Activated CD4-positive, alpha-beta T cell treated with anti-CD3 and anti-CD28 coated beads for 4 hours (primary cell): ENCODE measurements around the gene C1QTNF6.
"Not testable (repeated sequence)": the region's sequence is repeated elsewhere in the genome, so short reads cannot be mapped to it uniquely, and the experiment has no call there.

Source experiments
- DNase-seq, 2 donors: peaks; one replicate each; pipeline ENCODE4 v3.0.0-alpha.2; 2020

C1QTNF6 gene

GRCh38 chr22:37206841-37207821 is 19.1 kb upstream of the C1QTNF6 start:
- DNase-seq: no peak

GRCh38 chr22:37206118-37206840 is 18.2 kb upstream of the C1QTNF6 start:
- DNase-seq: no peak

- no peak for DNase-seq
These were observed 17.0 kb upstream of the C1QTNF6 start for GRCh38 chr22:37205046-37205445.

GRCh38 chr22:37204045-37204655 is 16.1 kb upstream of the C1QTNF6 start:
- no peak for DNase-seq

- DNase-seq: no peak
These were observed 15.5 kb upstream of the C1QTNF6 start for GRCh38 chr22:37203354-37204044.

- no peak for DNase-seq
These were observed 14.7 kb upstream of the C1QTNF6 start for GRCh38 chr22:37202716-37203115.

GRCh38 chr22:37202001-37202555 is 14.0 kb upstream of the C1QTNF6 start:
- DNase-seq: no peak

GRCh38 chr22:37201443-37201820 is 13.4 kb upstream of the C1QTNF6 start:
- DNase-seq: not testable (repeated sequence)

- DNase-seq: no peak
These were observed 11.7 kb upstream of the C1QTNF6 start for GRCh38 chr22:37199760-37200108.

GRCh38 chr22:37199103-37199759 is 11.2 kb upstream of the C1QTNF6 start:
- peak; percentile 98 to 99 for DNase-seq

- peak; percentile 87 to 94 for DNase-seq
These were observed 10.4 kb upstream of the C1QTNF6 start for GRCh38 chr22:37198258-37199102.

GRCh38 chr22:37197451-37198257 is 9.6 kb upstream of the C1QTNF6 start:
- DNase-seq: no peak

- no peak for DNase-seq
These were observed 8.7 kb upstream of the C1QTNF6 start for GRCh38 chr22:37196539-37197450.

- DNase-seq: no peak
These were observed 7.9 kb upstream of the C1QTNF6 start for GRCh38 chr22:37195921-37196320.

GRCh38 chr22:37194750-37195149 is 6.7 kb upstream of the C1QTNF6 start:
- no peak for DNase-seq

- DNase-seq: peak; percentile 25 to 30
These were observed 5.7 kb upstream of the C1QTNF6 start for GRCh38 chr22:37193629-37194191.

GRCh38 chr22:37192741-37193140 is 4.7 kb upstream of the C1QTNF6 start:
- DNase-seq: no peak

- no peak for DNase-seq
These were observed 4.2 kb upstream of the C1QTNF6 start for GRCh38 chr22:37192204-37192603.
